ENCODE measurements around the gene RACGAP1.
"Not testable (repeated sequence)": the region's sequence is repeated elsewhere in the genome, so short reads cannot be mapped to it uniquely, and the experiment has no call there.

RACGAP1 gene

GRCh38 chr12:50026691-50027090 is 1.4 kb upstream of the RACGAP1 start:
- no peak for DNase-seq

- no peak for DNase-seq
These were observed 498 bp downstream of the RACGAP1 start for GRCh38 chr12:50024805-50025186.

- no peak for DNase-seq
These were observed 1.1 kb downstream of the RACGAP1 start for GRCh38 chr12:50024227-50024626.

GRCh38 chr12:50022903-50023302 is 2.4 kb downstream of the RACGAP1 start:
- no peak for DNase-seq

- DNase-seq = no peak
These were observed 4.3 kb downstream of the RACGAP1 start for GRCh38 chr12:50021031-50021430.

- DNase-seq = no peak
These were observed 5.8 kb downstream of the RACGAP1 start for GRCh38 chr12:50019524-50019923.

GRCh38 chr12:50018968-50019367 is 6.3 kb downstream of the RACGAP1 start:
- no peak for DNase-seq

GRCh38 chr12:50018154-50018553 is 7.1 kb downstream of the RACGAP1 start:
- DNase-seq = no peak

- DNase-seq = no peak
These were observed 7.7 kb downstream of the RACGAP1 start for GRCh38 chr12:50017641-50018040.

GRCh38 chr12:50016501-50017475 is 8.5 kb downstream of the RACGAP1 start:
- DNase-seq = no peak

- no peak for DNase-seq
These were observed 11.0 kb downstream of the RACGAP1 start for GRCh38 chr12:50014342-50014741.

GRCh38 chr12:50013361-50014147 is 11.7 kb downstream of the RACGAP1 start:
- DNase-seq = no peak

GRCh38 chr12:50006754-50007442 is 18.4 kb downstream of the RACGAP1 start:
- no peak for DNase-seq

- DNase-seq = no peak
These were observed 19.0 kb downstream of the RACGAP1 start for GRCh38 chr12:50006280-50006679.

- no peak for DNase-seq
These were observed 20.1 kb downstream of the RACGAP1 start for GRCh38 chr12:50005175-50005574.

- DNase-seq = no peak
These were observed 20.6 kb downstream of the RACGAP1 start for GRCh38 chr12:50004696-50005095.

- no peak for DNase-seq
These were observed 21.7 kb downstream of the RACGAP1 start for GRCh38 chr12:50003595-50003994.

- no peak for DNase-seq
These were observed 26.8 kb downstream of the RACGAP1 start for GRCh38 chr12:49998453-49998852.

- no peak for DNase-seq
These were observed 35.0 kb downstream of the RACGAP1 start for GRCh38 chr12:49990273-49990672.

GRCh38 chr12:49989400-49989799 is 35.9 kb downstream of the RACGAP1 start:
- DNase-seq = not testable (repeated sequence)

- no peak for DNase-seq
These were observed 37.5 kb downstream of the RACGAP1 start for GRCh38 chr12:49987625-49988303.

- DNase-seq = not testable (repeated sequence)
These were observed 38.8 kb downstream of the RACGAP1 start for GRCh38 chr12:49986476-49986875.

GRCh38 chr12:49985981-49986380 is 39.3 kb downstream of the RACGAP1 start:
- DNase-seq = no peak

All from T1000 (cell line).